ENCODE results near the gene ATP2A1.

- TF ChIP-seq ZFP3 (CRISPR knock-in tag; IDR thresholded peaks at IDR 0.05), result no peak
- no peak for TF ChIP-seq PATZ1 (CRISPR knock-in tag; IDR thresholded peaks at IDR 0.05; ENCODE audit: borderline replicate concordance)
These were observed 660 bp upstream of the ATP2A1 start for GRCh38 chr16:28877655-28878000.

All from SK-N-SH treated with all-trans-retinoic acid at 6 μM for 48 hours (cell line).